ENCODE measurements around the gene HSPB1.

- TF ChIP-seq PATZ1 (CRISPR knock-in tag; IDR thresholded peaks at IDR 0.05; ENCODE audit: borderline replicate concordance) (no peak), ZNF565 (CRISPR knock-in tag; conservative IDR thresholded peaks at IDR 0.05; ENCODE audit: low read depth) (no peak), PPARA (CRISPR knock-in tag; IDR thresholded peaks at IDR 0.05; ENCODE audit: borderline replicate concordance) (no peak)
Measured at GRCh38 chr7:76259124-76260093, 43.1 kb upstream of the HSPB1 start.
